Lung (tissue), 12 donors: Measurements from ENCODE around the gene CA10. TPM values are rescaled to one million over a fixed set of nuclear protein-coding genes. Genes with fewer than 3 reads are reported as not detected.

ENCODE experiments used
- ATAC-seq: fragments of 200-7000 bp; cut with Tn5 transposase; one replicate; pipeline ENCODE4 v1.9.1; 2020; ENCODE audit warnings: moderate number of reproducible peaks; ENCODE audit not compliant: insufficient read depth, low FRiP score
- DNase-seq, 3 donors: peaks; one replicate each; pipeline ENCODE4 v3.0.0-alpha.2; 2013 to 2017
- H3K27ac ChIP-seq, 2 donors: one replicate each; pipeline ENCODE4 v1.5.1; 2013; ENCODE audit warnings: mild to moderate bottlenecking in 2 of 2, moderate library complexity in 2 of 2, control low read depth in 1 of 2, inconsistent platforms in 1 of 2, low read depth in 1 of 2, low read length in 1 of 2
- H3K27me3 ChIP-seq, 3 donors: one replicate each; pipeline ENCODE4 v1.5.1; 2013; ENCODE audit warnings: low read length in 2 of 3; ENCODE audit not compliant: control insufficient read depth in 3 of 3, insufficient read depth in 3 of 3
- H3K36me3 ChIP-seq, 4 donors: one replicate each; pipeline ENCODE4 v1.5.1; 2013; ENCODE audit warnings: low read length in 4 of 4, mild to moderate bottlenecking in 1 of 4, moderate library complexity in 1 of 4; ENCODE audit not compliant: control insufficient read depth in 4 of 4, insufficient read depth in 4 of 4
- H3K4me1 ChIP-seq, 5 donors: one replicate each; pipeline ENCODE4 v1.5.1; 2013; ENCODE audit warnings: low read length in 5 of 5, mild to moderate bottlenecking in 2 of 5, moderate library complexity in 1 of 5; ENCODE audit not compliant: control insufficient read depth in 5 of 5, insufficient read depth in 5 of 5
- H3K4me3 ChIP-seq: one replicate; pipeline ENCODE4 v1.5.1; 2013; ENCODE audit warnings: mild to moderate bottlenecking, control low read depth, moderate library complexity
- H3K9ac ChIP-seq, 2 donors: one replicate each; pipeline ENCODE4 v1.5.1; 2013; ENCODE audit warnings: low read length in 2 of 2, control low read depth in 1 of 2; ENCODE audit not compliant: insufficient read depth in 1 of 2
- H3K9me3 ChIP-seq, 4 donors: one replicate each; pipeline ENCODE4 v1.5.1; 2013; ENCODE audit warnings: low read length in 3 of 4, mild to moderate bottlenecking in 1 of 4, moderate library complexity in 1 of 4; ENCODE audit not compliant: control insufficient read depth in 4 of 4, insufficient read depth in 3 of 4
- CTCF ChIP-seq: IDR thresholded peaks from 2 replicates; pipeline ENCODE4 v1.5.1; 2012; ENCODE audit warnings: mild to moderate bottlenecking; ENCODE audit errors: control extremely low read depth, extremely low read depth
- WGBS, 2 donors: extraction: QIAGEN DNeasy Blood & Tissue Kit; methylation state at CpG; one replicate each; pipeline ENCODE4 v1.1.7; 2013; 5-methylcytosine and 5-hydroxymethylcytosine counted together
- polyA plus RNA-seq, 2 donors: library from polyadenylated mRNA; stranded (reverse); fragments of 200-250 nt; gene quantifications; one replicate each; pipeline ENCODE4 v1.2.1, GENCODE V29; 2013
- total RNA-seq, 2 donors: library from RNA; depleted of rRNA in 1 of 2; stranded (reverse); fragments of >200 nt in 1 of 2; gene quantifications; one replicate each; pipeline ENCODE4 v1.2.1, GENCODE V29; 2014 to 2021
- donor health status: control.
- donor health status: control.
- donor health status: Bipolar disorder and iron deficiency.
- donor health status: healthy.
- donor health status: DM: yes; HTN: yes; CAD: no.

CA10 gene
- total and polyA plus RNA-seq, 4 donors: 0.04 to 0.17 TPM; not detected in 2

- no peaks in the 10 kb centered on the region for H3K4me1 ChIP-seq
- no peaks in the 10 kb centered on the region for H3K27me3 ChIP-seq
- no peaks in the 10 kb centered on the region for H3K36me3 ChIP-seq
- TF ChIP-seq CTCF: no peak
- H3K27ac ChIP-seq: no peak overlapping the region
- H3K9ac ChIP-seq: no peak overlapping the region
- WGBS, 2 donors: 89 to 97% methylated on average over 1 of the region's 1 CpG
- peaks cover 0 to 4% (median under 1%) of the 10 kb centered on the region in 4 donors for H3K9me3 ChIP-seq
- no peak for DNase-seq
- no peak overlapping the region for H3K4me3 ChIP-seq
- no peak for ATAC-seq
Observed at GRCh38 chr17:51724043-51724580, 434.4 kb downstream of the CA10 start.

- no peaks in the 10 kb centered on the region for H3K36me3 ChIP-seq
- DNase-seq (no peak), ATAC-seq (peak; percentile 34)
- H3K4me1 ChIP-seq: no peaks in the 10 kb centered on the region
- WGBS, 2 donors: 92 to 99% methylated on average over 1 of the region's 1 CpG
- H3K4me3 ChIP-seq: no peak overlapping the region
- peaks cover 0 to 4% (median under 1%) of the 10 kb centered on the region in 4 donors for H3K9me3 ChIP-seq
- no peak overlapping the region for H3K27ac ChIP-seq
- H3K27me3 ChIP-seq: no peaks in the 10 kb centered on the region
- TF ChIP-seq CTCF: no peak
- H3K9ac ChIP-seq: no peak overlapping the region
Observed at GRCh38 chr17:51722994-51723393, 435.5 kb downstream of the CA10 start.

GRCh38 chr17:51721730-51722129 is 436.8 kb downstream of the CA10 start:
- no peak overlapping the region for H3K4me3 ChIP-seq
- no peak overlapping the region for H3K27ac ChIP-seq
- DNase-seq (no peak), ATAC-seq (no peak)
- no peak overlapping the region for H3K9ac ChIP-seq
- H3K36me3 ChIP-seq: no peaks in the 10 kb centered on the region
- H3K27me3 ChIP-seq: no peaks in the 10 kb centered on the region
- H3K4me1 ChIP-seq: no peaks in the 10 kb centered on the region
- WGBS, 2 donors: 91 to 92% methylated on average over 5 of the region's 5 CpGs
- TF ChIP-seq CTCF: no peak
- H3K9me3 ChIP-seq: peaks cover 0 to 4% (median under 1%) of the 10 kb centered on the region in 4 donors

- no peak for TF ChIP-seq CTCF
- no peak overlapping the region for H3K9ac ChIP-seq
- H3K4me3 ChIP-seq: no peak overlapping the region
- DNase-seq (no peak), ATAC-seq (no peak)
- no peaks in the 10 kb centered on the region for H3K27me3 ChIP-seq
- H3K4me1 ChIP-seq: no peaks in the 10 kb centered on the region
- peaks cover 0 to 4% (median under 1%) of the 10 kb centered on the region in 4 donors for H3K9me3 ChIP-seq
- no peaks in the 10 kb centered on the region for H3K36me3 ChIP-seq
- no peak overlapping the region for H3K27ac ChIP-seq
Observed at GRCh38 chr17:51720439-51720838, 438.1 kb downstream of the CA10 start.
